Neural crest cell (in vitro differentiated cells): ENCODE results near the gene PRAMEF12. TPM values are rescaled to one million over a fixed set of nuclear protein-coding genes. Genes with fewer than 3 reads are reported as not detected.

Experiments used
- DNase-seq: peaks from one replicate; pipeline ENCODE4 v3.0.0; 2021; ENCODE audit warnings: low read depth, mixed read lengths, low spot score
- H3K27ac Mint-ChIP-seq: one replicate; pipeline ENCODE4 v1.8.0; 2021; ENCODE audit warnings: mild to moderate bottlenecking, mixed read lengths; ENCODE audit not compliant: unreplicated experiment
- H3K27me3 Mint-ChIP-seq: 2 replicates; pipeline ENCODE4 v1.8.0; 2021; ENCODE audit warnings: low read depth, mild to moderate bottlenecking, mixed read lengths
- H3K36me3 Mint-ChIP-seq: 2 replicates; pipeline ENCODE4 v1.8.0; 2021; ENCODE audit warnings: low read depth, mild to moderate bottlenecking, mixed read lengths
- H3K4me1 Mint-ChIP-seq: 2 replicates; pipeline ENCODE4 v1.8.0; 2021; ENCODE audit warnings: mixed read lengths
- H3K4me3 Mint-ChIP-seq: one replicate; pipeline ENCODE4 v1.8.0; 2021; ENCODE audit warnings: mild to moderate bottlenecking, mixed read lengths
- H3K9me3 Mint-ChIP-seq: 2 replicates; pipeline ENCODE4 v1.8.0; 2021; ENCODE audit warnings: mixed read lengths
- total RNA-seq: library from RNA; stranded (reverse); gene quantifications from 2 replicates; pipeline ENCODE4 v1.2.1, GENCODE V29; 2021
- TF ChIP-seq, protein P1 (sequence below): fragments of 200-600 bp; sonication (generic); conservative IDR thresholded peaks from 2 replicates; pipeline ENCODE4 v1.5.0; 2021; ENCODE audit warnings: antibody characterized with exemption, mild to moderate bottlenecking

PRAMEF12 gene
- total RNA-seq, 1 donor from 2014 or later, result not detected

DNA sequence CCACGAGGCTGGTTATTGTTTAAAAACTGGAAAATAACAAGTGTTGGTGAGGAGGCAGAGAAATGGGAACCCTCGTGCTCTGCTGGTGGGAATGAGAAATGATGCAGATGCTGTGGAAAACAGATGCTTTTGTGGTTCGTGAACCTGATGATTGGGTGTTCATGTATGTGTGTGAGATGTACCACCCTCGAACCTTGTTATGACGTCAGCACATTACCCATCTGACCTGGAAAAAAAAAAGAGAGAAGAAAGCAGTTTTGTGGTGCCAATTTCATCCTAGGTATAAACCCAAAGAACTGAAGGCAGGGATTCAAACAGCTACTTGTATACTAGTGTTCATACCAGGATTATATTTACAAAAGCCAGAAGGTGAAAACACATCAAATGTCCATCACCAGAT is 33.9 kb upstream of the PRAMEF12 start:
- H3K9me3 Mint-ChIP-seq, result no peaks in the 10 kb centered on the region

DNA sequence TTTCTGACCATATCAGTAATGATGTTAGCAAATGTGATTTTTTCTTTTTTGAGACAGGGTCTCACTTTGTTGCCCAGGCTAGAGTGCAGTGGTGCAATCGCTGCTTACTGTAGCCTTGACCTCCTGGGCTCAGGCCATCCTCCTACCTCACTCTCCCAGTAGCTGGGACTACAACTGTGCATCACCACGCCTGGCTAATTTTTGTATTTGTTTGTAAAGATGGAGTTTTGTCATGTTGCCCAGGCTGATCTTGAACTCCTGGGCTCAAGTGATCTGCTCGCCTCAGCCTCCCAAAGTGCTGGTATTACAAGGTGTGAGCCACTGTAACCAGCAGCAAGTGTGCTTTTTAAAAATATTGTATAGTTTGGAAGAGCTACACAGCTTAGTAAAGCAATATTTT is 31.6 kb upstream of the PRAMEF12 start:
- DNase-seq, result no peak

More for the DNA sequence above, 33.9 kb upstream of the PRAMEF12 start:
- Mint-ChIP-seq H3K36me3 (no peaks in the 10 kb centered on the region), H3K27me3 (peaks cover 30% of the 10 kb centered on the region), H3K4me3 (no peak overlapping the region), H3K4me1 (no peaks in the 10 kb centered on the region), H3K27ac (no peak overlapping the region)
- TF ChIP-seq, protein P1, sequence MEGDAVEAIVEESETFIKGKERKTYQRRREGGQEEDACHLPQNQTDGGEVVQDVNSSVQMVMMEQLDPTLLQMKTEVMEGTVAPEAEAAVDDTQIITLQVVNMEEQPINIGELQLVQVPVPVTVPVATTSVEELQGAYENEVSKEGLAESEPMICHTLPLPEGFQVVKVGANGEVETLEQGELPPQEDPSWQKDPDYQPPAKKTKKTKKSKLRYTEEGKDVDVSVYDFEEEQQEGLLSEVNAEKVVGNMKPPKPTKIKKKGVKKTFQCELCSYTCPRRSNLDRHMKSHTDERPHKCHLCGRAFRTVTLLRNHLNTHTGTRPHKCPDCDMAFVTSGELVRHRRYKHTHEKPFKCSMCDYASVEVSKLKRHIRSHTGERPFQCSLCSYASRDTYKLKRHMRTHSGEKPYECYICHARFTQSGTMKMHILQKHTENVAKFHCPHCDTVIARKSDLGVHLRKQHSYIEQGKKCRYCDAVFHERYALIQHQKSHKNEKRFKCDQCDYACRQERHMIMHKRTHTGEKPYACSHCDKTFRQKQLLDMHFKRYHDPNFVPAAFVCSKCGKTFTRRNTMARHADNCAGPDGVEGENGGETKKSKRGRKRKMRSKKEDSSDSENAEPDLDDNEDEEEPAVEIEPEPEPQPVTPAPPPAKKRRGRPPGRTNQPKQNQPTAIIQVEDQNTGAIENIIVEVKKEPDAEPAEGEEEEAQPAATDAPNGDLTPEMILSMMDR, result no peak
- no peak for DNase-seq

DNA sequence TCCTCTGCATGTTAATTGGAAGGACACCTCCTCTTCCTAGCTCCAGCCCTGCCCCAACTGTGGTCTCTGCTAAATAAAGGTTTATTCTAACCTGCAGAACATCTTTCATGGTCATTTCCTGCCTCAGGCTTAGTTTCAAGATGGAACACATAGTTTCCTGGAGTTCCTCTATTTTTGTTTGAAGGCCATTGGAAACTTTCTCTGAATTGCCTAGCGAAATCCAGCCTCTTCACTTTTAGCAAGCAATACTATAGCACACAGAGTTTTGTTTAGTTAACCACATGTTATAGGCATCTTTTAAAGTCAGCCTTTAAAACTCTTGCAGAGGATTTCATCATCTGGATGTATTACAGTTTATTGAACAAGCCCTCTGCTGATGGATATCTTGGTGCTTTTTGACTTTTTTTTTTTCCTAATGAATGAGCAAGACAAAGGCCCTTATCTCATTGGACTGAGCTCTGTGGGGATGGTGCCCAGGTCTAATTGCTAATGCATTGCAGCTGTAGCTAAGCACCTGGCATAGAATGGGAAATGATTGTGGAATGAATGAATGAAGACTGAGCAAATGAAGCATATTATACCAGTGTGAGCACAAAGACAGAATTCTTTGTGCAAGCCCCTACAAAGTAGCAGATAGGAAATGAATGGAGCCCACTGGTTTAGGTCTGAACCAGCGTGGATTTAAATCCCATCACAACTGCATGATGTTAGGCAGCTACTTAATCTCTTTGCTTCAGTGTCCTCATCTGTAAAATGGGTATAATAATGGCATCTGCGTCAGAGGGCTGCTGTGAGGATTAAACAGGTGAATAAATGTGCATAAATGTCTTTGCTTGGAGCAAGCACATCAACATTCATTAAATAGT is 28.2 kb upstream of the PRAMEF12 start:
- Mint-ChIP-seq H3K4me3 (no peak overlapping the region), H3K27ac (no peak overlapping the region), H3K27me3 (peaks cover 18% of the 10 kb centered on the region), H3K36me3 (no peaks in the 10 kb centered on the region), H3K4me1 (no peaks in the 10 kb centered on the region), H3K9me3 (peaks cover 5% of the 10 kb centered on the region)
- DNase-seq, result no peak
- TF ChIP-seq, protein P1, result no peak

More for the DNA sequence above, 31.6 kb upstream of the PRAMEF12 start:
- Mint-ChIP-seq H3K36me3 (no peaks in the 10 kb centered on the region), H3K9me3 (no peaks in the 10 kb centered on the region), H3K27ac (no peak overlapping the region), H3K4me1 (no peaks in the 10 kb centered on the region), H3K4me3 (no peak overlapping the region), H3K27me3 (peaks cover 19% of the 10 kb centered on the region)
- TF ChIP-seq, protein P1, result no peak

DNA sequence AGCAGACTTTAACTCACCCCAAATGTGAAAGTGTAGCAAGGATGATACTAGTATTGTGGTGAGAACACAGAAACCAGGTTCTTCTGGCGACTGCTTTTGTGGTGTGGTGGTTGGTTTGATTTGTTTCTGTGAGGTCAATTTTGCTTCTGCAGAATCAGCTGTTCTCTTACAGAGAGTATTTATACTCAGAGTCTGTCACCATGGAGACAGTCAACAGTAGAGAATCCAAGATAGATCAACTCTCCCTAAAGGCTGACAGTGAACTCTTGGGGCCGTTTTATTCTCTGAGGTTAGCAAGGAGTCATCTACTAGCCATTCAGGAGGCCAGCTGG is 27.6 kb upstream of the PRAMEF12 start, which contains the start of gene CFAP107:
TSS of gene CFAP107 (plus strand) at position 209 of the 332 bp plus-strand sequence. CDS start 231 bp downstream, outside the sequence.
- Mint-ChIP-seq H3K4me3 (no peak within 1 kb of the TSS), H3K27ac (no peak within 1 kb of the TSS)
- TF ChIP-seq, protein P1, result no peak

DNA sequence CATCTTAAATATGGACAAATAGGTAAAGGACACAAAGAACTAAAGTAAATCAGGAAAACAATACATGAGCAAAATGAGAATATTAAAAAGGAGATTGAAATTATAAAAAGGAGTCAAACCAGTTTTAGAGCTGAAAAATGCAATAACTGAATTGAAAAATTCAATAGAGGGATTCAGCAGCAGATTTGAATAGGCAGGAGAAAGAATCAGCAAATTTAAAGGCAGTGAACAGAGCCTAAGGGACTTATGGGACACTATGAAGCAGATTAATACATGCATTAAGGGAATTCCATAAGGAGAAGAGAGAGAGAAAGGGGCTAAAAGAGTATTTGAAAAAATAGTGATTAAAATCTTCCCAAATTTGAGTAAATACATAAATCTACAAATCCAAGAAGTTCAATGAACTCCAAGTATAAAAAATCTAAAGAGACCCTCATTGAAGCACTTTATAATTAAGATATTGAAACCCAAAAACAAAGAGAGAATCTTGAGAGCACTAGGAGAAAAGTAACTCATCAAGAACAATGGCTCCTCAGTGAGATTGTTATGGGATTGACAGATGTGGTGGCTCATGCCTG is 24.7 kb upstream of the PRAMEF12 start:
- DNase-seq, result no peak
- H3K4me3 Mint-ChIP-seq, result no peak overlapping the region
- H3K4me1 Mint-ChIP-seq, result no peaks in the 10 kb centered on the region
- peaks cover 41% of the 10 kb centered on the region for H3K27me3 Mint-ChIP-seq
- no peak overlapping the region for H3K27ac Mint-ChIP-seq
- TF ChIP-seq, protein P1, result no peak
- no peaks in the 10 kb centered on the region for H3K36me3 Mint-ChIP-seq
- peaks cover 5% of the 10 kb centered on the region for H3K9me3 Mint-ChIP-seq

More for the DNA sequence above, 27.6 kb upstream of the PRAMEF12 start, which contains the start of gene CFAP107:
- Mint-ChIP-seq H3K36me3 (no peaks in the 10 kb centered on the region), H3K4me1 (no peaks in the 10 kb centered on the region), H3K9me3 (peaks cover 5% of the 10 kb centered on the region), H3K27me3 (peaks cover 21% of the 10 kb centered on the region)
- no peak for DNase-seq
